ENCODE data around the gene PAPPA2.

- TF ChIP-seq CTCF (IDR thresholded peaks at IDR 0.05) (no peak), POLR2A (IDR thresholded peaks at IDR 0.05) (no peak)
These were observed 105.2 kb downstream of the PAPPA2 start for GRCh38 chr1:176568185-176568584.
